ENCODE measurements around the gene ROBO1.

DNA sequence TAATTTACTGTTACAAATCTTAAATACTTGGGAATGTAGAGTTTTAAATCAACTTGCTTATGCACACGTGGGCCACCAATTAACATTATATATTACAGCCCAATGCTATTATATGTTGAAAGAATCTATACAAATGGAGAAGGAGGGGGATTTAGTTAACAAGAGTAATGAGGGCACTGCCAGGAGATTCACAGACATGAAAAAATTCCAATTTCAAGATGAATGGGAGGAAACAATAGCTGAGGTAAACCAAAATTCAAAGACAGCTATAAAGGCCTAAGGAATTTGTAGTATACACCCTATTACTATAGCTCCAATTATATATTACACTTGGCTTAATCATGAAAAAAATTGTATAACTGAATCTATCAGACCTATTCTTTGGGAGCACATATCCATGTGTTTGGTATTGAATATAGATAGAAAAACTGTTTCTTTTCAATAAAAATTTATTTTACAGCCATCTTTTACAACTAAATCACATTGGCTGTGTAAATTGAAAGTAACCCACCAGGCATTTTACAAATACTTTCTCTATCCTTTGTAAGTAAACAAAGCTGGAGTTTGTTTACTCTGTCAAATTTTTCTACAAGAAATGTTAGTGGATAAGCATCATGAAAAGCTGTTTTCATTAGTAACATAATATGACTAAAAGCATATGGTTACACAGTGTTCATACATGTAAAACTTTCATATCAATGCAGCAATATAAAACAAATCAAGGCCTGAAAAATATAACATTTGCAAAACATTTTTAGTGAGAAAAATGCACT is 1045.8 kb downstream of the ROBO1 start:
- TF ChIP-seq POLR2A (IDR thresholded peaks at IDR 0.05; ENCODE audit: low read length) (no peak), GATA1 (IDR thresholded peaks at IDR 0.05; ENCODE audit: low read depth, low read length) (no peak)
